GM12878 (cell line): ENCODE data around the gene GPR146. TPM values are rescaled to one million over a fixed set of nuclear protein-coding genes. Genes with fewer than 3 reads are reported as not detected.

Source experiments
- ATAC-seq: fragments of 200-7000 bp; cut with Tn5 transposase; 3 replicates; pipeline ENCODE4 v1.9.1; 2020; ENCODE audit warnings: mild to moderate bottlenecking, moderate library complexity
- BruUV-seq: library from RNA; stranded (reverse); fragments of 400-500 nt; replicated peaks from 2 replicates; lab custom pipeline; 2021; lab: Mats Ljungman, UMichigan
- CTCF ChIA-PET: fragments of 300-600 bp; sonication (Branson Sonifier 250); formaldehyde crosslinking; extraction: SDS; loops from one replicate; lab custom pipeline; 2021; ENCODE audit warnings: inconsistent platforms; lab: Yijun Ruan, JAX
- POLR2A ChIA-PET: fragments of 350-600 bp; formaldehyde crosslinking; extraction: SDS; loops from one replicate; lab custom pipeline; 2021; ENCODE audit warnings: inconsistent platforms; lab: Charles Lee
- RAD21 ChIA-PET: fragments of 300-600 bp; sonication (Branson Sonifier 250); formaldehyde crosslinking; loops from one replicate; lab custom pipeline; 2023; ENCODE audit warnings: antibody characterized with exemption; ENCODE audit not compliant: unreplicated experiment; lab: Charles Lee
- SMC1A ChIA-PET: fragments of 300-600 bp; sonication (Branson Sonifier 250); formaldehyde crosslinking; loops from one replicate; lab custom pipeline; 2023; ENCODE audit not compliant: unreplicated experiment, uncharacterized antibody; lab: Charles Lee
- DNase-seq: peaks from one replicate; pipeline ENCODE4 v3.0.0-alpha.2; 2011; ENCODE audit warnings: low read depth, low spot score
- FAIRE-seq: peaks from 3 replicates; lab custom pipeline; 2011; peaks lifted over from hg19 to GRCh38; lab: Jason Lieb, UNC
- H2AFZ ChIP-seq: 2 replicates; pipeline ENCODE4 v1.6.0; 2011; ENCODE audit warnings: low read depth, low read length, control low read depth; ENCODE audit not compliant: control insufficient read depth
- H3K27ac ChIP-seq: 2 replicates; pipeline ENCODE4 v1.5.1; 2011; ENCODE audit warnings: control low read depth; ENCODE audit not compliant: control insufficient read depth, insufficient read depth
- H3K27me3 ChIP-seq, 2 experiments: replicated peaks in 1 of 2; 2 replicates each; pipeline versions ENCODE4 v1.6.0 to v1.6.1; 2011; ENCODE audit warnings: low read length in 1 of 2; ENCODE audit not compliant: control insufficient read depth in 2 of 2, insufficient read depth in 2 of 2
- H3K36me3 ChIP-seq, 2 experiments: 2 replicates each; pipeline ENCODE4 v1.5.1; 2011; ENCODE audit warnings: low read length in 1 of 2; ENCODE audit not compliant: control insufficient read depth in 2 of 2, insufficient read depth in 2 of 2
- H3K4me1 ChIP-seq: 2 replicates; pipeline ENCODE4 v1.6.1; 2011; ENCODE audit warnings: mild to moderate bottlenecking, low read length, moderate library complexity, mixed read lengths; ENCODE audit not compliant: control insufficient read depth, insufficient read depth
- H3K4me2 ChIP-seq: 2 replicates; pipeline ENCODE4 v1.6.0; 2011; ENCODE audit warnings: control low read depth; ENCODE audit not compliant: control insufficient read depth, insufficient read depth
- H3K4me3 ChIP-seq: fragments of 200-600 bp; sonication (generic); 2 replicates; pipeline ENCODE4 v1.5.1; 2016
- H3K79me2 ChIP-seq: 2 replicates; pipeline ENCODE4 v1.6.0; 2011; ENCODE audit warnings: low read length; ENCODE audit not compliant: control insufficient read depth, insufficient read depth
- H3K9ac ChIP-seq: 2 replicates; pipeline ENCODE4 v1.8.0; 2011; ENCODE audit warnings: low read length, control low read depth, mixed read lengths; ENCODE audit not compliant: control insufficient read depth, insufficient read depth
- H3K9me3 ChIP-seq: replicated peaks from 3 replicates; pipeline ENCODE4 v1.5.1; 2011; ENCODE audit warnings: mild to moderate bottlenecking, low read length; ENCODE audit not compliant: control insufficient read depth, insufficient read depth
- H4K20me1 ChIP-seq: 2 replicates; pipeline ENCODE4 v1.6.0; 2011; ENCODE audit not compliant: control insufficient read depth, insufficient read depth
- EP300 ChIP-seq, 2 experiments: fragments of 150-350 bp in 1 of 2; IDR thresholded peaks; 2 replicates each; pipeline ENCODE4 v1.6.1; 2011 to 2012; ENCODE audit warnings: low read depth in 2 of 2, low read length in 2 of 2, borderline replicate concordance in 1 of 2, improper control_type of control experiment in 1 of 2, inconsistent platforms in 1 of 2; ENCODE audit not compliant: control insufficient read depth in 1 of 2
- HCFC1 ChIP-seq: fragments of 150-350 bp; IDR thresholded peaks from 2 replicates; pipeline ENCODE4 v1.6.1; 2014; ENCODE audit warnings: low read length
- LARP7 ChIP-seq: fragments of 450-650 bp; IDR thresholded peaks from 2 replicates; pipeline ENCODE4 v1.6.1; 2017; ENCODE audit warnings: mild to moderate bottlenecking
- MXI1 ChIP-seq: fragments of 150-350 bp; IDR thresholded peaks from 2 replicates; pipeline ENCODE4 v1.6.1; 2011; ENCODE audit warnings: low read depth, mild to moderate bottlenecking, inconsistent platforms, low read length, improper control_type of control experiment
- POLR2A ChIP-seq: IDR thresholded peaks from 2 replicates; pipeline ENCODE4 v1.6.1; 2011; ENCODE audit warnings: low read depth, mild to moderate bottlenecking, low read length
- POLR2AphosphoS5 ChIP-seq: IDR thresholded peaks from 2 replicates; pipeline ENCODE4 v1.6.1; 2011; ENCODE audit warnings: mild to moderate bottlenecking, low read length, inconsistent platforms
- RBBP5 ChIP-seq: fragments of 200-600 bp; sonication (generic); conservative IDR thresholded peaks from 2 replicates; pipeline ENCODE4 v1.6.1; 2016
- SMAD1 ChIP-seq: fragments of 450-650 bp; IDR thresholded peaks from 2 replicates; pipeline ENCODE4 v1.6.1; 2018; ENCODE audit warnings: mild to moderate bottlenecking, low read depth; ENCODE audit not compliant: partially characterized antibody
- TCF12 ChIP-seq: IDR thresholded peaks from 2 replicates; pipeline ENCODE4 v1.6.1; 2011; ENCODE audit warnings: low read depth, mild to moderate bottlenecking, low read length
- ZNF217 ChIP-seq: fragments of 450-650 bp; IDR thresholded peaks from 2 replicates; pipeline ENCODE4 v1.6.1; 2017; ENCODE audit warnings: antibody characterized with exemption, mild to moderate bottlenecking
- ZSCAN29 ChIP-seq: fragments of 450-650 bp; IDR thresholded peaks from 2 replicates; pipeline ENCODE4 v1.6.1; 2017; ENCODE audit warnings: mild to moderate bottlenecking, moderate library complexity
- WGBS: methylation state at CpG from one replicate; pipeline ENCODE4 v1.1.6; 2016; ENCODE audit warnings: low lambda C conversion rate; ENCODE audit not compliant: insufficient replicate concordance, insufficient coverage; ENCODE audit errors: missing lambda C conversion rate; 5-methylcytosine and 5-hydroxymethylcytosine counted together
- in situ Hi-C: fragments of 300-500 bp; cut with MboI; formaldehyde crosslinking; loops from 9 replicates; pipeline ENCODE4 v1.14.3; 2018; ENCODE audit warnings: mixed read lengths
- intact Hi-C: fragments of 100-400 bp; cut with micrococcal nuclease; formaldehyde crosslinking; loops from one replicate; pipeline ENCODE4 v1.14.2; 2022; ENCODE audit not compliant: unreplicated experiment
- polyA plus RNA-seq, 11 experiments: library from polyadenylated mRNA; depleted of rRNA in 4 of 11; unstranded in 6 of 11; stranded (reverse) in 5 of 11; fragments of >200 nt; fragmentation: Nextera tagmentation in 4 of 11; fragmentation: Illumina TruSeq in 1 of 11; extraction: Ambion mirVana in 4 of 11; extraction: Trizol in 1 of 11; gene quantifications; 1 replicate in 1 of 11; 2 replicates in 10 of 11; pipeline versions ENCODE4 v1.2.1 to v1.2.3, GENCODE V29; 2011 to 2016; ENCODE audit warnings: inconsistent platforms in 2 of 11, missing spikeins in 2 of 11, low read depth in 1 of 11
- total RNA-seq, 4 experiments: library from RNA; depleted of rRNA in 3 of 4; stranded (reverse); fragments of >200 nt in 3 of 4; fragmentation: Illumina TruSeq in 1 of 4; extraction: Trizol in 1 of 4; gene quantifications; 2 replicates each; pipeline versions ENCODE4 v1.2.1 to v1.2.3, GENCODE V29; 2013 to 2021
- TF ChIP-seq, protein P1 (sequence below): fragments of 450-650 bp; formaldehyde crosslinking; IDR thresholded peaks from 2 replicates; pipeline ENCODE4 v1.5.0; 2022; ENCODE audit warnings: mild to moderate bottlenecking, missing genetic modification characterization
- TF ChIP-seq, protein P2 (sequence below): IDR thresholded peaks from 2 replicates; pipeline ENCODE4 v1.6.1; 2011; ENCODE audit warnings: low read depth, low read length, improper control_type of control experiment, borderline replicate concordance
- TF ChIP-seq, protein P3 (sequence below): fragments of 450-650 bp; IDR thresholded peaks from 2 replicates; pipeline ENCODE4 v1.6.1; 2017; ENCODE audit warnings: mild to moderate bottlenecking, moderate library complexity

Gene GPR146
- total and polyA plus RNA-seq, 10 of the 15 experiments (the other 5 are each of a cell fraction or from before 2014, with no cell fraction given) = 0.19 to 12.0 (median 0.54) TPM; not detected in 2

DNA sequence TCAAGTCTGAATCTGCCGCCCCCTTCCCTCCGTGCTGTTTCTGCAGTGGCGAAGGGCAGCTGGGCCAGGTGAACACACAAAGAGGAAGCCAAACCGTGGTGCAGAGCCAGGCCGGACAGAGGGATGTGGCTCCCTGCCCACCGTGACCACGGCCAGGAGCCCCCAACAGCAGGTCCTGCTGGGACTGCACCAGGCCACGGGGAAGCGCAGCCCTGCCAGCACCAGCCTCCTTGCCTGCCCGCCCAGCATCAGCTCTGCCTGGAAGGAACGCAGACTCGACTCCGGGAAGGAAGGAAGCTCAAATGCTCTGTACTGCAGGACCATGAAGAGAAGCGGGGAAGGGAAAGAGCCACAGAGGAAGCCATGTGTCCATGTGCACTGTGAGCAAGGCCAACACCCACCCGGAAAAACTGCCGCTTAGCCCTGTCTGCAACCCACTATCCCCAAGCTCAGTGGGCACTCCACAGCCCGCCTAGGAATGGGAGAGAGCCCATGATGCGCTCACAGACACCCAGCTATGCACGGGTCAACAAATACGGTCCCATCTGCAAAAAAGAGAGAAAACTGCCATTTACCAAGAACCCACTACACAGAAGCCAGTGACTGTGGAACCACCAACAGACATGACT, 62.6 kb downstream of the GPR146 start:
- ChIA-PET POLR2A (no interaction called here), SMC1A (interaction anchor here (0.8 to 1.3 kb wide), 2 partner anchors 21 to 62 kb away, joined by 3 to 7 read pairs; no protein-coding TSS in a partner anchor), CTCF (interaction anchor here (6.1 kb wide), 1 partner anchor 20 kb away, joined by 77 read pairs; the partner anchor contains the start of gene GPER1), RAD21 (interaction anchor here (1.4 kb wide), 1 partner anchor 21 kb away, joined by 4 read pairs; no protein-coding TSS in a partner anchor)
- no peak for ATAC-seq
- Histone ChIP-seq H3K27ac (no peak overlapping the region), H3K4me1 (peaks cover 33% of the 10 kb centered on the region), H3K9me3 (no peaks in the 10 kb centered on the region), H3K36me3 (peaks cover 0 to 1% of the 10 kb centered on the region in 2 experiments; a peak in 3 of 4 replicates), H3K4me3 (no peak overlapping the region), H2AFZ (no peak overlapping the region), H3K4me2 (no peak overlapping the region), H4K20me1 (no peaks in the 10 kb centered on the region), H3K27me3 (no peaks in the 10 kb centered on the region), H3K79me2 (peaks cover 4% of the 10 kb centered on the region), H3K9ac (no peak overlapping the region)
- in situ Hi-C loops = no loop called here
- 92% methylated on average over 20 of the region's 20 CpGs for WGBS
- DNase-seq = no peak
- FAIRE-seq = no peak
- intact Hi-C loops = no loop called here
- BruUV-seq = no TSS peak
- TF ChIP-seq POLR2A (no peak), RBBP5 (no peak), LARP7 (no peak), POLR2AphosphoS5 (no peak), TCF12 (no peak), HCFC1 (no peak), ZSCAN29 (no peak), MXI1 (no peak), EP300 (IDR thresholded peaks at IDR 0.05; ENCODE audit: borderline replicate concordance in 1 of 2, control insufficient read depth in 1 of 2, low read depth in 2 of 2, low read length in 2 of 2) (no peak), ZNF217 (no peak), SMAD1 (no peak)
- TF ChIP-seq, protein P1, sequence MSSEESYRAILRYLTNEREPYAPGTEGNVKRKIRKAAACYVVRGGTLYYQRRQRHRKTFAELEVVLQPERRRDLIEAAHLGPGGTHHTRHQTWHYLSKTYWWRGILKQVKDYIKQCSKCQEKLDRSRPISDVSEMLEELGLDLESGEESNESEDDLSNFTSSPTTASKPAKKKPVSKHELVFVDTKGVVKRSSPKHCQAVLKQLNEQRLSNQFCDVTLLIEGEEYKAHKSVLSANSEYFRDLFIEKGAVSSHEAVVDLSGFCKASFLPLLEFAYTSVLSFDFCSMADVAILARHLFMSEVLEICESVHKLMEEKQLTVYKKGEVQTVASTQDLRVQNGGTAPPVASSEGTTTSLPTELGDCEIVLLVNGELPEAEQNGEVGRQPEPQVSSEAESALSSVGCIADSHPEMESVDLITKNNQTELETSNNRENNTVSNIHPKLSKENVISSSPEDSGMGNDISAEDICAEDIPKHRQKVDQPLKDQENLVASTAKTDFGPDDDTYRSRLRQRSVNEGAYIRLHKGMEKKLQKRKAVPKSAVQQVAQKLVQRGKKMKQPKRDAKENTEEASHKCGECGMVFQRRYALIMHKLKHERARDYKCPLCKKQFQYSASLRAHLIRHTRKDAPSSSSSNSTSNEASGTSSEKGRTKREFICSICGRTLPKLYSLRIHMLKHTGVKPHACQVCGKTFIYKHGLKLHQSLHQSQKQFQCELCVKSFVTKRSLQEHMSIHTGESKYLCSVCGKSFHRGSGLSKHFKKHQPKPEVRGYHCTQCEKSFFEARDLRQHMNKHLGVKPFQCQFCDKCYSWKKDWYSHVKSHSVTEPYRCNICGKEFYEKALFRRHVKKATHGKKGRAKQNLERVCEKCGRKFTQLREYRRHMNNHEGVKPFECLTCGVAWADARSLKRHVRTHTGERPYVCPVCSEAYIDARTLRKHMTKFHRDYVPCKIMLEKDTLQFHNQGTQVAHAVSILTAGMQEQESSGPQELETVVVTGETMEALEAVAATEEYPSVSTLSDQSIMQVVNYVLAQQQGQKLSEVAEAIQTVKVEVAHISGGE (CRISPR knock-in tag) = no peak
- TF ChIP-seq, protein P2, sequence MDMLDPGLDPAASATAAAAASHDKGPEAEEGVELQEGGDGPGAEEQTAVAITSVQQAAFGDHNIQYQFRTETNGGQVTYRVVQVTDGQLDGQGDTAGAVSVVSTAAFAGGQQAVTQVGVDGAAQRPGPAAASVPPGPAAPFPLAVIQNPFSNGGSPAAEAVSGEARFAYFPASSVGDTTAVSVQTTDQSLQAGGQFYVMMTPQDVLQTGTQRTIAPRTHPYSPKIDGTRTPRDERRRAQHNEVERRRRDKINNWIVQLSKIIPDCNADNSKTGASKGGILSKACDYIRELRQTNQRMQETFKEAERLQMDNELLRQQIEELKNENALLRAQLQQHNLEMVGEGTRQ = no peak
- TF ChIP-seq, protein P3, sequence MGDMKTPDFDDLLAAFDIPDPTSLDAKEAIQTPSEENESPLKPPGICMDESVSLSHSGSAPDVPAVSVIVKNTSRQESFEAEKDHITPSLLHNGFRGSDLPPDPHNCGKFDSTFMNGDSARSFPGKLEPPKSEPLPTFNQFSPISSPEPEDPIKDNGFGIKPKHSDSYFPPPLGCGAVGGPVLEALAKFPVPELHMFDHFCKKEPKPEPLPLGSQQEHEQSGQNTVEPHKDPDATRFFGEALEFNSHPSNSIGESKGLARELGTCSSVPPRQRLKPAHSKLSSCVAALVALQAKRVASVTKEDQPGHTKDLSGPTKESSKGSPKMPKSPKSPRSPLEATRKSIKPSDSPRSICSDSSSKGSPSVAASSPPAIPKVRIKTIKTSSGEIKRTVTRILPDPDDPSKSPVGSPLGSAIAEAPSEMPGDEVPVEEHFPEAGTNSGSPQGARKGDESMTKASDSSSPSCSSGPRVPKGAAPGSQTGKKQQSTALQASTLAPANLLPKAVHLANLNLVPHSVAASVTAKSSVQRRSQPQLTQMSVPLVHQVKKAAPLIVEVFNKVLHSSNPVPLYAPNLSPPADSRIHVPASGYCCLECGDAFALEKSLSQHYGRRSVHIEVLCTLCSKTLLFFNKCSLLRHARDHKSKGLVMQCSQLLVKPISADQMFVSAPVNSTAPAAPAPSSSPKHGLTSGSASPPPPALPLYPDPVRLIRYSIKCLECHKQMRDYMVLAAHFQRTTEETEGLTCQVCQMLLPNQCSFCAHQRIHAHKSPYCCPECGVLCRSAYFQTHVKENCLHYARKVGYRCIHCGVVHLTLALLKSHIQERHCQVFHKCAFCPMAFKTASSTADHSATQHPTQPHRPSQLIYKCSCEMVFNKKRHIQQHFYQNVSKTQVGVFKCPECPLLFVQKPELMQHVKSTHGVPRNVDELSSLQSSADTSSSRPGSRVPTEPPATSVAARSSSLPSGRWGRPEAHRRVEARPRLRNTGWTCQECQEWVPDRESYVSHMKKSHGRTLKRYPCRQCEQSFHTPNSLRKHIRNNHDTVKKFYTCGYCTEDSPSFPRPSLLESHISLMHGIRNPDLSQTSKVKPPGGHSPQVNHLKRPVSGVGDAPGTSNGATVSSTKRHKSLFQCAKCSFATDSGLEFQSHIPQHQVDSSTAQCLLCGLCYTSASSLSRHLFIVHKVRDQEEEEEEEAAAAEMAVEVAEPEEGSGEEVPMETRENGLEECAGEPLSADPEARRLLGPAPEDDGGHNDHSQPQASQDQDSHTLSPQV = no peak
